Endothelial cell of umbilical vein (primary cell): ENCODE measurements around the gene TPCN2.

Experiments used
- EZH2 ChIP-seq: IDR thresholded peaks from 2 replicates; pipeline ENCODE4 v1.6.1; 2012; ENCODE audit warnings: borderline replicate concordance, low read depth, mild to moderate bottlenecking, moderate library complexity, low read length, inconsistent platforms; ENCODE audit not compliant: severe bottlenecking
- POLR2A ChIP-seq: IDR thresholded peaks from 2 replicates; pipeline ENCODE4 v1.6.1; 2012; ENCODE audit warnings: low read depth, mild to moderate bottlenecking, control low read depth, low read length
- TF ChIP-seq, protein P1 (sequence below), 2 donors: IDR thresholded peaks; 1 replicate in 1 of 2; 2 replicates in 1 of 2; pipeline ENCODE4 v1.5.1; 2011; ENCODE audit warnings: low read length in 2 of 2, mild to moderate bottlenecking in 2 of 2, moderate library complexity in 2 of 2, control low read depth in 1 of 2, inconsistent platforms in 1 of 2, low read depth in 1 of 2; ENCODE audit not compliant: insufficient read depth in 1 of 2; ENCODE audit errors: extremely low read depth in 1 of 2

GRCh38 chr11:69037544-69037943 is 11.2 kb upstream of the TPCN2 start:
- TF ChIP-seq, protein P1, sequence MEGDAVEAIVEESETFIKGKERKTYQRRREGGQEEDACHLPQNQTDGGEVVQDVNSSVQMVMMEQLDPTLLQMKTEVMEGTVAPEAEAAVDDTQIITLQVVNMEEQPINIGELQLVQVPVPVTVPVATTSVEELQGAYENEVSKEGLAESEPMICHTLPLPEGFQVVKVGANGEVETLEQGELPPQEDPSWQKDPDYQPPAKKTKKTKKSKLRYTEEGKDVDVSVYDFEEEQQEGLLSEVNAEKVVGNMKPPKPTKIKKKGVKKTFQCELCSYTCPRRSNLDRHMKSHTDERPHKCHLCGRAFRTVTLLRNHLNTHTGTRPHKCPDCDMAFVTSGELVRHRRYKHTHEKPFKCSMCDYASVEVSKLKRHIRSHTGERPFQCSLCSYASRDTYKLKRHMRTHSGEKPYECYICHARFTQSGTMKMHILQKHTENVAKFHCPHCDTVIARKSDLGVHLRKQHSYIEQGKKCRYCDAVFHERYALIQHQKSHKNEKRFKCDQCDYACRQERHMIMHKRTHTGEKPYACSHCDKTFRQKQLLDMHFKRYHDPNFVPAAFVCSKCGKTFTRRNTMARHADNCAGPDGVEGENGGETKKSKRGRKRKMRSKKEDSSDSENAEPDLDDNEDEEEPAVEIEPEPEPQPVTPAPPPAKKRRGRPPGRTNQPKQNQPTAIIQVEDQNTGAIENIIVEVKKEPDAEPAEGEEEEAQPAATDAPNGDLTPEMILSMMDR (IDR thresholded peaks at IDR 0.05; ENCODE audit: extremely low read depth in 1 of 2, insufficient read depth in 1 of 2, low read depth in 1 of 2, low read length in 2 of 2) = no peak
- TF ChIP-seq EZH2 = no peak
- no peak for TF ChIP-seq POLR2A
